Peyer's patch (tissue), 4 donors: ENCODE measurements around the gene NOTCH2.
"Not testable (repeated sequence)": the region's sequence is repeated elsewhere in the genome, so short reads cannot be mapped to it uniquely, and the experiment has no call there.

Experiments
- CTCF ChIP-seq, 6 experiments: fragments of 450-650 bp in 4 of 6; fragments of 200-600 bp in 2 of 6; sonication (generic) in 1 of 6; IDR thresholded peaks; one replicate each; pipeline ENCODE4 v1.5.1; 2017 to 2019; ENCODE audit warnings: antibody characterized with exemption in 6 of 6, mild to moderate bottlenecking in 3 of 6, moderate library complexity in 1 of 6
- POLR2A ChIP-seq, 2 donors: fragments of 450-650 bp; IDR thresholded peaks; one replicate each; pipeline ENCODE4 v1.5.1; 2017; ENCODE audit warnings: antibody characterized with exemption in 2 of 2, mild to moderate bottlenecking in 2 of 2, moderate library complexity in 2 of 2

GRCh38 chr1:120001035-120001434 is 68.4 kb downstream of the NOTCH2 start:
- not testable (repeated sequence) for TF ChIP-seq CTCF, POLR2A (IDR thresholded peaks at IDR 0.05)
